HepG2 (cell line): ENCODE measurements around the gene TTLL11. TPM values are rescaled to one million over a fixed set of nuclear protein-coding genes. Genes with fewer than 3 reads are reported as not detected.

Experiments used
- ATAC-seq: fragments of 200-7000 bp; cut with Tn5 transposase; 3 replicates; pipeline ENCODE4 v1.9.1; 2020; ENCODE audit warnings: mild to moderate bottlenecking, moderate library complexity
- BruUV-seq: library from RNA; stranded (reverse); fragments of 400-500 nt; replicated peaks from 2 replicates; lab custom pipeline; 2021; lab: Mats Ljungman, UMichigan
- CTCF ChIA-PET: fragments of 300-600 bp; formaldehyde crosslinking; extraction: SDS; loops from one replicate; lab custom pipeline; 2021; ENCODE audit warnings: low total read pairs, inconsistent platforms, low intra/inter-chr PET ratio; lab: Yijun Ruan, JAX
- POLR2A ChIA-PET: fragments of 350-600 bp; sonication (Branson Sonifier 250); formaldehyde crosslinking; loops from one replicate; lab custom pipeline; 2020; ENCODE audit warnings: antibody characterized with exemption, inconsistent platforms; lab: Yijun Ruan, JAX
- DNase-seq: peaks from one replicate; pipeline ENCODE4 v3.0.0-alpha.2; 2015; ENCODE audit warnings: low spot score
- FAIRE-seq: peaks from 3 replicates; lab custom pipeline; 2011; peaks lifted over from hg19 to GRCh38; lab: Jason Lieb, UNC
- H2AFZ ChIP-seq: one replicate; pipeline ENCODE4 v1.6.1; 2011; ENCODE audit warnings: low read length, inconsistent platforms
- H3K27ac ChIP-seq: fragments of 300-600 bp; 3 replicates; pipeline ENCODE4 v1.8.0; 2011; ENCODE audit warnings: mixed run types, mild to moderate bottlenecking, mixed read lengths, low read length, inconsistent platforms; ENCODE audit not compliant: insufficient read depth; ENCODE audit errors: extremely low read length
- H3K27me3 ChIP-seq, 2 experiments: fragments of 200-600 bp in 1 of 2; 2 replicates in 1 of 2; 3 replicates in 1 of 2; pipeline versions ENCODE4 v1.6.0 to v1.8.0; 2011; ENCODE audit warnings: low read length in 2 of 2, mild to moderate bottlenecking in 2 of 2, moderate library complexity in 2 of 2, inconsistent platforms in 1 of 2; ENCODE audit not compliant: insufficient read depth in 2 of 2, control insufficient read depth in 1 of 2
- H3K36me3 ChIP-seq, 2 experiments: fragments of 200-600 bp in 1 of 2; replicated peaks in 1 of 2; 2 replicates in 1 of 2; 3 replicates in 1 of 2; pipeline versions ENCODE4 v1.5.1 to v1.8.0; 2011; ENCODE audit warnings: low read length in 2 of 2, inconsistent platforms in 1 of 2; ENCODE audit not compliant: insufficient read depth in 2 of 2, control insufficient read depth in 1 of 2
- H3K4me1 ChIP-seq: 2 replicates; pipeline ENCODE4 v1.5.1; 2012; ENCODE audit warnings: low read length, inconsistent platforms; ENCODE audit not compliant: insufficient read depth
- H3K4me2 ChIP-seq: 2 replicates; pipeline ENCODE4 v1.6.0; 2011; ENCODE audit warnings: low read depth, low read length, inconsistent platforms
- H3K4me3 ChIP-seq, 3 experiments: fragments of 200-600 bp in 1 of 3; sonication (generic), shearing (Covaris generic) in 1 of 3; replicated peaks in 1 of 3; 2 replicates each; pipeline ENCODE4 v1.5.1; 2011 to 2016; ENCODE audit warnings: low read length in 3 of 3, inconsistent platforms in 2 of 3, low read depth in 2 of 3, mild to moderate bottlenecking in 2 of 3, control low read depth in 1 of 3, mixed read lengths in 1 of 3; ENCODE audit not compliant: insufficient read depth in 1 of 3
- H3K79me2 ChIP-seq: one replicate; pipeline ENCODE4 v1.6.1; 2011; ENCODE audit warnings: low read length, inconsistent platforms; ENCODE audit not compliant: insufficient read depth
- H3K9ac ChIP-seq: 2 replicates; pipeline ENCODE4 v1.6.0; 2011; ENCODE audit warnings: mild to moderate bottlenecking, low read depth, low read length, inconsistent platforms; ENCODE audit not compliant: insufficient read depth
- H3K9me3 ChIP-seq: 2 replicates; pipeline ENCODE4 v1.5.1; 2012; ENCODE audit warnings: mild to moderate bottlenecking, low read length
- H4K20me1 ChIP-seq: 2 replicates; pipeline ENCODE4 v1.6.0; 2011; ENCODE audit warnings: inconsistent platforms, mild to moderate bottlenecking, low read length, moderate library complexity; ENCODE audit not compliant: insufficient read depth
- AGO2 ChIP-seq: fragments of 200-400 bp; formaldehyde crosslinking; optimal IDR thresholded peaks from 2 replicates; pipeline ENCODE3; 2017; ENCODE audit warnings: mild to moderate bottlenecking, low read depth, low read length, moderate library complexity
- AKAP8 ChIP-seq: sonication (generic); formaldehyde crosslinking; IDR thresholded peaks from 2 replicates; pipeline ENCODE4 v1.5.1; 2020; ENCODE audit warnings: mild to moderate bottlenecking, missing genetic modification reagents
- ARID4A ChIP-seq: sonication (generic); formaldehyde crosslinking; IDR thresholded peaks from 2 replicates; pipeline ENCODE4 v1.5.0; 2020; ENCODE audit warnings: mild to moderate bottlenecking, missing genetic modification reagents, borderline replicate concordance
- ARNT2 ChIP-seq: sonication (generic); formaldehyde crosslinking; IDR thresholded peaks from 2 replicates; pipeline ENCODE4 v1.8.0; 2022; ENCODE audit warnings: mild to moderate bottlenecking, low read depth, missing genetic modification reagents, moderate library complexity
- CBX2 ChIP-seq, 2 experiments: fragments of 200-600 bp in 1 of 2; sonication (generic); formaldehyde crosslinking in 1 of 2; IDR thresholded peaks; 2 replicates each; pipeline versions ENCODE4 v1.7.0 to v1.8.1; 2018 to 2022; ENCODE audit warnings: low read depth in 2 of 2, low read length in 1 of 2, mild to moderate bottlenecking in 1 of 2, missing genetic modification reagents in 1 of 2
- FOXA3 ChIP-seq: IDR thresholded peaks from 2 replicates; pipeline ENCODE4 v1.6.1; 2016; ENCODE audit warnings: missing genetic modification reagents, missing compliant biosample characterization
- JDP2 ChIP-seq: sonication (generic); formaldehyde crosslinking; IDR thresholded peaks from 2 replicates; pipeline ENCODE4 v1.8.1; 2022; ENCODE audit warnings: missing genetic modification reagents, borderline replicate concordance
- NFKB2 ChIP-seq: sonication (generic); formaldehyde crosslinking; IDR thresholded peaks from 2 replicates; pipeline ENCODE4 v1.4.0; 2020; ENCODE audit warnings: missing genetic modification reagents, borderline replicate concordance
- SALL1 ChIP-seq: sonication (generic); formaldehyde crosslinking; IDR thresholded peaks from 2 replicates; pipeline ENCODE4 v1.8.0; 2022; ENCODE audit warnings: mild to moderate bottlenecking, missing genetic modification reagents
- SMARCC2 ChIP-seq: fragments of 450-650 bp; IDR thresholded peaks from 2 replicates; pipeline ENCODE4 v1.6.1; 2017; ENCODE audit warnings: antibody characterized with exemption, mild to moderate bottlenecking
- STAG1 ChIP-seq: sonication (generic); formaldehyde crosslinking; IDR thresholded peaks from 2 replicates; pipeline ENCODE4 v1.4.0; 2020; ENCODE audit warnings: missing genetic modification reagents
- ZFP82 ChIP-seq: sonication (generic); formaldehyde crosslinking; IDR thresholded peaks from 2 replicates; pipeline ENCODE4 v1.5.1; 2020; ENCODE audit warnings: mild to moderate bottlenecking, missing genetic modification reagents, borderline replicate concordance
- ZNF280D ChIP-seq: sonication (generic); formaldehyde crosslinking; IDR thresholded peaks from 2 replicates; pipeline ENCODE4 v1.5.1; 2020; ENCODE audit warnings: mild to moderate bottlenecking, missing genetic modification reagents
- ZNF563 ChIP-seq: sonication (generic); formaldehyde crosslinking; IDR thresholded peaks from 2 replicates; pipeline ENCODE4 v1.8.0; 2022; ENCODE audit warnings: mild to moderate bottlenecking, moderate library complexity, missing genetic modification reagents
- ZNF770 ChIP-seq: sonication (generic); formaldehyde crosslinking; IDR thresholded peaks from 2 replicates; pipeline ENCODE4 v1.5.0; 2020; ENCODE audit warnings: mild to moderate bottlenecking, missing genetic modification reagents
- ZSCAN25 ChIP-seq: sonication (generic); formaldehyde crosslinking; IDR thresholded peaks from 2 replicates; pipeline ENCODE4 v1.8.0; 2022; ENCODE audit warnings: mild to moderate bottlenecking, missing genetic modification reagents
- WGBS: methylation state at CpG from one replicate; pipeline ENCODE4 v1.1.6; 2017; ENCODE audit warnings: low lambda C conversion rate; 5-methylcytosine and 5-hydroxymethylcytosine counted together
- in situ Hi-C: cut with HindIII; loops from 2 replicates; pipeline ENCODE4 v1.10.0; 2017; ENCODE audit warnings: low pct_unique_long_range_greater_than_20kb; ENCODE audit not compliant: extremely low pct_ligation_motif_present
- intact Hi-C: fragments of 100-400 bp; cut with micrococcal nuclease; formaldehyde crosslinking; loops from one replicate; pipeline ENCODE4 v1.10.0; 2022; ENCODE audit not compliant: unreplicated experiment
- polyA plus RNA-seq, 8 experiments: library from polyadenylated mRNA; depleted of rRNA in 3 of 8; stranded (reverse) in 7 of 8; unstranded in 1 of 8; fragments of >200 nt; fragmentation: Illumina TruSeq in 4 of 8; extraction: Trizol in 4 of 8; gene quantifications; 2 replicates each; pipeline versions ENCODE4 v1.2.1 to v1.2.3, GENCODE V29; 2011 to 2016; ENCODE audit warnings: low read depth in 4 of 8, missing spikeins in 1 of 8, mixed read lengths in 1 of 8; ENCODE audit not compliant: insufficient read depth in 1 of 8
- total RNA-seq, 5 experiments: library from RNA; depleted of rRNA; stranded (reverse); fragments of >200 nt; fragmentation: Illumina TruSeq; extraction: Trizol; gene quantifications; 2 replicates each; pipeline ENCODE4 v1.2.3, GENCODE V29; 2016; ENCODE audit warnings: low read depth in 1 of 5

TTLL11 gene
- total and polyA plus RNA-seq, 2 of the 13 experiments (the other 11 are each of a cell fraction or from before 2014, with no cell fraction given) = 4.5 to 5.2 TPM

DNA sequence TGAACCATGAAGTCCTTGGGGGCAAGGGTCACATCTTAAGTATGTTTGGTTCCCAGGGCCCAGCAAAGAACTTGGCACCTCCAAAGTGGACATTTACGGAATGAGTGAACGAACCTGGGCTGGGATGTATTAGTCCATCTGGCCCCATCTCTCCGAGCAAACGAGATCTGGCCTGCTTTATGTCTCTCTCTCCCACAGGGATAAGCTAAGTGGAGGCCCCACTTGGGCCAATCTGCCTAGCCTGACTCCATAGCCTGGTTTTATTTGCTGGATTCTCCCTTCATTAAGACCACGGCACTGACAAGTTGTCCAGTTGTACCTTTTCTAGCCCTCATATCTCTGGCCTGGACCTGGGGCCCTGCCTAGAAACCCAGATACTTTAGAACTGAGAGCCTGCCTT is 2.1 kb downstream of the TTLL11 start:
- 95% methylated on average over 5 of the region's 5 CpGs for WGBS
- intact Hi-C loops = no loop called here
- H4K20me1 ChIP-seq = no peaks in the 10 kb centered on the region
- H3K4me1 ChIP-seq = peaks cover 56% of the 10 kb centered on the region
- H3K36me3 ChIP-seq = peaks cover 2 to 3% of the 10 kb centered on the region in 2 experiments; a peak in 1 of 5 replicates
- H3K27ac ChIP-seq = no peak overlapping the region
- H3K27me3 ChIP-seq = no peaks in the 10 kb centered on the region; a peak in 1 of 5 replicates
- POLR2A ChIA-PET = no interaction called here
- no peak overlapping the region for H2AFZ ChIP-seq
- no peak overlapping the region for H3K4me3 ChIP-seq
- peaks cover 8% of the 10 kb centered on the region for H3K79me2 ChIP-seq
- peak overlapping the region; percentile 97; the same call in 1 of the 2 replicates for H3K4me2 ChIP-seq
- FAIRE-seq = no peak
- no TSS peak for BruUV-seq
- no peak overlapping the region for H3K9ac ChIP-seq
- ATAC-seq = no peak
- H3K9me3 ChIP-seq = no peaks in the 10 kb centered on the region
- CTCF ChIA-PET = no interaction called here
- in situ Hi-C loops = loop anchor here (10.0 kb wide), 1 partner anchor 364 kb away; no protein-coding TSS in a partner anchor
- DNase-seq = no peak
- TF ChIP-seq AGO2 (no peak), ZSCAN25 (CRISPR knock-in tag) (no peak), ARNT2 (no peak), ZFP82 (CRISPR knock-in tag) (no peak), SMARCC2 (no peak), ARID4A (no peak), ZNF770 (CRISPR knock-in tag) (no peak), FOXA3 (CRISPR knock-in tag) (no peak), AKAP8 (CRISPR knock-in tag) (no peak), JDP2 (CRISPR knock-in tag) (no peak), ZNF563 (CRISPR knock-in tag) (no peak), SALL1 (CRISPR knock-in tag) (no peak), NFKB2 (CRISPR knock-in tag) (no peak), STAG1 (no peak), CBX2 (IDR thresholded peaks at IDR 0.05; ENCODE audit: low read depth, low read length) (no peak), CBX2 (CRISPR knock-in tag; IDR thresholded peaks at IDR 0.05; ENCODE audit: low read depth) (no peak), ZNF280D (CRISPR knock-in tag) (no peak)
